Measurements from ENCODE around the gene ZNF766.
"Not testable (repeated sequence)": the region's sequence is repeated elsewhere in the genome, so short reads cannot be mapped to it uniquely, and the experiment has no call there.

The ZNF766 gene

DNA sequence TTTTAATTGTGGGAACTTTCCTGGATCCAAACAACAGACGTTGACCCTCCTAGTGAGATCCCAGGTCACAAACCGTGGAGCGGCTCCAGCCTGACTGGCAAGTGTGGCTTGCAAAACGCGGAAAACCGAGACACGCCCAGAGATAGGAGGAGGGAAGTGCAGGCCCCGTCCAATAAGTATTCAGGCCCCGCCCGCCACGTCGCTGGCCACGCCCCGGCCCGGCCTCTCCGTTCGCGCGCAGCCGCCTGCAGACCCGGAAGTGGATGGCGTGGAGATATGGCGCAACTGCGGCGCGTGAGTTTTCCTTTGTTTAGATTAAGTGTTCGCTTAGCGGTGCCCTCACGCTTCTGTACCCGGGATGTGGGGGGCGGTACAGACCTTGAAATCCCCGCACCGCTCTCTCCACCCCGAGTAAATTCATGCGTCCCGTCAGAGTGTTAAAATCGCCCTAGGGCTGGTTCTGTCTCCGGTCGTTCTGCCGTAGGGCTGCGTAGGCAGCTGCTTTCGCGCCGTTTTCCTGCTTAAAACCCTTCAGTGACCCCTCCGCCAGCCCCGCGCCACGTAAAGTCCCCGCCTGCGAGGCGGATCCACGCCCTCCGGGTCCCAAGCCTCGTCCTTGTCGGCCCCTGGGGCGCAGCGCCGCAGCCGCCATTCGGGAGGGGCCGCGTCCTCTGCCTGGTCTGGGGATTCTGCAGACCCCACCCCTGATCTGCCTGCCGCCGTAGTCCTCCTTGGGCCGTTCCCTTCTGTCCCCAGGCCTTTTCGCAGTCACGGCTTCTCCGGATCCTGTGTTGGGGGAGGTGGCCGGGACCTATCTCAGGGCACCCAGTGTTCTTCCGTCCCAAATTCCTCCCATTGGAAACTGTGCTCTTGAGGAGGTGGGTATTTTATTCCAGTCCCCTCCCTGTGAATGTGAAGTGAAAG, at the start of gene ZNF766:
TSS of gene ZNF766 (plus strand) at position 250 of the 924 bp plus-strand sequence. CDS start at position 277, 27 bp downstream.
- DNase-seq (ENCODE audit: low read depth): peak; percentile 85

DNA sequence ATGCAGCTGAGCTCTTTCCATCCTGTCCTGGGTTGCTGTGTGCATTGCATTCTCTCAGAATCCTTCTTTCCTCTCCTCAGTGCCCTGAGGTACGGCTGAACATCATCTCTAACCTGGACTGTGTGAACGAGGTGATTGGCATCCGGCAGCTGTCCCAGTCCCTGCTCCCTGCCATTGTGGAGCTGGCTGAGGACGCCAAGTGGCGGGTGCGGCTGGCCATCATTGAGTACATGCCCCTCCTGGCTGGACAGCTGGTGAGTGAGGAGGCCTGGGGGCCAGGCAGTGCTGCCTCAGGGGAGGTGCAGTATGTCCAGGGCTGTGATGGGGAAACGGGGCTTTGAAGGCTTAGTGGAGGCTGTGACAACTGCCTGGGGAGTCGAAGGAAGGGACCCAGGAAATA, 49.8 kb upstream of the ZNF766 start:
- DNase-seq (ENCODE audit: low read depth): no peak

DNA sequence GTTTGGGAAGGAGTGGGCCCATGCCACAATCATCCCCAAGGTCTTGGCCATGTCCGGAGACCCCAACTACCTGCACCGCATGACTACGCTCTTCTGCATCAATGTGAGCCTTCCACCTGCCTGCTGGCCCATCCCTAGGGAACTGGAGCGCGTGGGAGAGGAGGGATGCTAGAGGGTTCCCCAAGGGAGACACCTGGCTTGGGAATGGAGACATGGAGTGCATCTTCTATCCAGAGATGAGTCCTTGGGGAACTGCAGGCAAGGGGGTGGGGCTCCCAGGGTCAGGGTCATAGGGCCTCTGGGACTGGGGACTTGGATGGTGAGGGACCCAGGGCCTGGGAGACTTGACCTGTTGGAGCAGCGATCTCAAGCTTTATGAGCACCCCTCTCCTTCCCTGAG, 48.4 kb upstream of the ZNF766 start:
- no peak for DNase-seq (ENCODE audit: low read depth)

DNA sequence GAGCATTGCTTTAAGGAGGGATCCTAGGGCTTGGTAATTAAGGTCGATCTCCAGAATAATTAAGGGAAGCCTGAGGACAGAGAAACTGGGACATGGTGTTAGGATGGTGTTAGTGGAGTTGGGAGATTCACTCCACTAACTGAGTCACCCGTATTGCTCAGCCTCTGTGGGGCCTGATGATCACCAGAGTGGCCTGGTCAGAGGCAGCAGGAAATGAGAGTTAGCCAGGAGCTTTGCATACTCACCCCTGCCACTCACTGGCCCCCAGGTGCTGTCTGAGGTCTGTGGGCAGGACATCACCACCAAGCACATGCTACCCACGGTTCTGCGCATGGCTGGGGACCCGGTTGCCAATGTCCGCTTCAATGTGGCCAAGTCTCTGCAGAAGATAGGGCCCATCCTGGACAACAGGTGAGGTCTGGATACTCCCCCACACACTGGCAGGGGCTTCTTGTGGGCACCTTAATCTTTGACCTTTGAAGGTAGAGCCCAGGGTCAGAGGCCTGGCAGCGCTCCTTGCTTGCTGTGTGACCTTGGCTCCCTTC, 47.5 kb upstream of the ZNF766 start:
- DNase-seq (ENCODE audit: low read depth): no peak

DNA sequence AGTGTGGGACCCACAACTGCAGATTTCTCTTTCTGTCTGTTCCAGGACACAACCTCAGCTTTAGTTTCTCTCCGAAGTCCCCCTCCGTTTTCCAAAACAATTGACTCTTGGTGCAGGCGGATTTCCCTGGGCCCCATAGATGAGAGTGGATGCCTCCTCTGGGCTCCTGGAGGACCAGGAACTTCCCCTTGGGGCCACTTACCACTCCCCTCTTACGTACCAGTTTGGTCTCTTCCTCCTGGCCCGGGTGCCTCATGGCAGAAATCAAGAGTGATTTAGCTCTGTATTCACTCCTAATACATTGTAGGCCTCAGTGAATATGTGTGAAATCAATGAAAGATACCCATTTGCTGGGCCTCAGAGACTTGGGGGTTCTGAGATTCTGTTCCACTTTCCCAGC, 45.2 kb upstream of the ZNF766 start:
- no peak for DNase-seq (ENCODE audit: low read depth)

DNA sequence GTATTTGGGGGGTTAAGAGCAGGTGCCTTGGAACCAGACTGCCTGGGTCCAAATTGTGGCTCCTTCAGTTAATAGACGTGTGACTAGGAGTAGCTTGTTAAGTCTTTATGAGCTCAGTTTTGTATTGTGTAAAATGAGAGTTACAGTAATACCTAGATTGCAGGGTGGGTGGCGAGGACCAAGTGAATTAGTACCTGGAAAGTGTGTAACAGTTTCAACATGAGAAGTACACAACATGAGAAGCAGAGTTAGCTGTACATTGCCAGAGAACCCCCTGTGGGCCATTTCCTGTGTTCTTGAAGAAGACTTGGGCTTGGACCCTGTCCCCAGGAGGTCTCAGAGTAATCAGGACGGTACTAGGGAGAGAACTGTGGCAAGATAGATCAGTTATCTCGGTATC, 42.7 kb upstream of the ZNF766 start:
- no peak for DNase-seq (ENCODE audit: low read depth)

DNA sequence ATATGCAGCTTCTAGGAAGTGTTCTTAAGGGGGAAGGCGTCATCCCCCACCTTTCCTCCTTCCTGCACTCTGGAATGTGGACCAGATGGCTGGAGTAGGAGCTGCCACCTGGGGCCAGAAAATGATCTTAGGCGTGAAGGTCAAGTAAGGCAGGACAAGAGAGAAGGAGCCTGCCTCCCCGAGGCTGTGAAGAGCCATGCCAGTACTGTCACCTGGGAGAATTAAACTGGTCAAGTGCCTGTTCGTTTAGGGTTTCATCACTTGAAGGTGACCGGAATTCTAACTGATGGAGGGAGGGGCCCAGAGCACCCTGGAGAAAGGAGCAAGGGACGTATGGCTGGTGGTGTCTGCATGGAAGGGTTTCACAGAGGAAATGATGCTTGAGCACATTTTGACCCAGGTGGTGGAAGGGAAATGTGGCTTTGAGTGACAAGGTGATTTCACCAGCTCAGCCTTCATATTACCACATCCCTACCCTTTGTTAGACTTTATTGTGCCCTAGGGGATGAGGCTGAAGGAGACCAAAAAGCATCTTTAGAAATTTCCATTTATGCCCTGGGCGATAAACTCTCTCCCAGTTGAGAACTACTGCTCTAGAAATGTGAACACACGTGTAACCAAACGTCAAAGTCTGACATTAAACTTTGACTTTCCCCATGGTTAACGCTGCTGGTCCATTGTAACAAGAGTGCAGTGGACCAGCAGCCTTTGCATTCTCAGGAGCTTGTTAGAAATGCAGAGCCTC, 42.0 kb upstream of the ZNF766 start:
- no peak for DNase-seq (ENCODE audit: low read depth)

DNA sequence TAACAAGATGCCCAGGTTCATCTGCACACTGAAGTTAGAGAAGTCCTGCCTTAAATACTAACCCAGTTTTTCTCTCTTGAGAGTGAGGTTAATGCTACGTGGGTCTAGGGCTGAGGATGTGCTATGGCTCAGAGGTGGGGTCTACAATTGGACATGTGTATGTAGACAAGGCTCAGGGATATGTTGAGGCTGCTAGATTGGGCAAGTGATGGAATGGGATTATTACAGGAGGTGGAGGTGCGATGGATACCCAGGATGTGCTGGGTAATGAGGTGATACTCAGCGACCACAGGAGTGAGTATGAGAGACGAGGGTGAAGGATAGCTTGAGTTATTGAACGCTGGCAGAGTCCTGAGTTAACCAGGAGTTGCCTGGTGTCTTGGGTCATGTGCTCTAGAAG, 41.4 kb upstream of the ZNF766 start:
- DNase-seq (ENCODE audit: low read depth): no peak

DNA sequence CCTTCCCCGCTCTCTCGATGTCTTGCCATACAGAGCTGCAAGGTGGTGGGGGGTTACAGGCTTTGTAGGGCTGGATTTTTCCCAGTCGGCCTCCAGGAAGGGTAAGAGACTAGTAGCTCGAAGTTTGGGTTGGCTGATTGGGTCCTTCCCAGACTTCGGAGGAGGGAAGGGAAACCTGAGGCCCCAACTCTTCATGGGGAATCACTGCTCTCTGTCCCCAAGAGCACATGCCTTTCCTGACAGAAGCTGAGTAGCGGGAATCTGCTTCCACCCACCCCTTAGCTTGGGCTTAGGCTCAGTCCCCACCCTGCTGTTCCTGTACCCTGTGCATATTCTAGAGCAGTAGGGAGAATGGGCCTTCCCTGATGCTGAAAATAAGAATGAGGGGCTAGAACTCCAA, 39.9 kb upstream of the ZNF766 start:
- no peak for DNase-seq (ENCODE audit: low read depth)

DNA sequence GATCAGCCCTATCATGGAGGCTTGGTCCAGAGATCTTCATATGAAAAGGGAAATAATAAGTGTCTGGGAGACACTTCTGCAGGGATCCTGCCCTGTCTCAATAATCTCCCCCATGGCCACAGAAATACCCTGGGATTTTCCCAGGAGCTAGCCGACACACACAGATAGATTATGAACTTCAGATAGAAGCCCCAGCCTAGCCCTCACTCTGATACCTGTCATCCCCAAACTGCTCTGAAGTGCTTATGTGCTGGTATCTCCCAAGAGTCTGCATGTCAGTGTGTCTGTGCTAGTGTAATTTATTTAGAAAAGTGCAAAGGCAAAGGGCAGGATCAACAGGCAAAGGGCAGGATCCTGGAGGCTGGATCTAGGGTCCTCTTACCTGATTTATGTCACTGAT, 38.7 kb upstream of the ZNF766 start:
- DNase-seq (ENCODE audit: low read depth): no peak

DNA sequence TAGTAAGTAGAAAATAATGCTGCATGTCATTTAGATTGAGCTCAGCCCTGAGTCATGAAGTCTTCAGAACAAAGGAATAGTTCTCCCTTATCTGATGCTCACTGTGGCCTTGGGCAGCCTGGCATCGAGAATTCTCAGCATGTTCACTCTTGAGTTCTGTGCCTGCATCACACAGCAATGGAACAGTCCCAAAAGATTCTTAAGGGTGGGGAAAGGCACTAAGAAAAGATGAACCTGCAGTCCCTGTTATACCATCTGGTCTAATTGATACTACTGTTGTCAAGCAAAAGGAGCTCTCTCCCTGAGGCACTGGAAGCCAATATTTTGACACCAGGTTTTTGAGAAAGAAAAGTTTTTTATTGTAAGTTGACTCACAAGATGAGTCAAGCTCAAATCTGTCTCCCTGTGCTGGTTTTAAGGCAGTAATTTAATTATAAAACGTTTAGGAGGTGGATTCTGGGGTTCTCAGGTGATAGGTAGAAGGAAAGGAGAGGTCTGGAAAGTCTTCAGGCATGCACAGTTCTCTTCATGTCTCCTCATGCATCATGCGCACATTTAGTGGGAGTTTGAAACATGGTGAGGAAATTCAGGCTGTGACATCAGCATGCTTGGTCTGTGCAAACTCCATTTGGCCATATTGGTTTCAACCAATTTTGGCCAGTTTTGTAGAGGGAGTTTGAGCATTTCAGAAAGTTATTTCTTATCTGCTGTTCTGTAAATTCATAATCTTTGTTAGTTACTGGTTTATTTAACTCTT, 38.1 kb upstream of the ZNF766 start:
- no peak for DNase-seq (ENCODE audit: low read depth)

DNA sequence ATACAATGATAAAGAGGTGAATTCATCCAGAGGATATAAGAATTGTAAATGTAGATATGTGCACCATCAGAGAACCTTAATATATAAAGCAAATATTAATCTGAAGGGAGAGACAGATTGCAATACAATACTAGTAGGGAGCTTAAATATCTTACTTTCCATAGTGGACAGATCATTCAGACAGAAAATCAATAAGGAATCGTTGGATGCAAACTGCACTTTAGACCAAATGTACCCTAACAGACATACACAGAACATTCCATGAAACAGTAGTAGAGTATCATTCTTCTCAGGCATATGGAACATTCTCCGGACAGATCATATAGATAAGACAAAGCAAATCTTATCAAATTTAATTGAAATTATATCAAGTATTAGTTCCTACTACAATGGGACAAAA, 35.0 kb upstream of the ZNF766 start:
- no peak for DNase-seq (ENCODE audit: low read depth)

DNA sequence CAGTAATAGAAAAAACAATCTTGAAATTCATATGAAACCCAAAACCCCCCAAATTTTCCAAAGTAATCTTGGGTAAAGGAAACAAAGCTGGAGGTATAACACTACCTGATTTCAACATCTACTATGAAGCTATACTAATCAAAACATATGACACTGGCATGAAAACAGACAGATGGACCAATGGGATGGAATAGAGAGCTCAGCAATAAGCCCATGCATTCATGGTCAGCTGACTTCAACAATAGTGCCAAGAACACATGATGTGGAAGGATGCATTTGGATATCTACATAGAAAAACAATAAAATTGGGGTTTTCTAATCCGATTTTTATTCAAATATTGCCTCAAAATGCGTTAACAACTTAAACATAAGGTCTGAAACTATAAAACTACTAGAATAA, 32.2 kb upstream of the ZNF766 start:
- no peak for DNase-seq (ENCODE audit: low read depth)

DNA sequence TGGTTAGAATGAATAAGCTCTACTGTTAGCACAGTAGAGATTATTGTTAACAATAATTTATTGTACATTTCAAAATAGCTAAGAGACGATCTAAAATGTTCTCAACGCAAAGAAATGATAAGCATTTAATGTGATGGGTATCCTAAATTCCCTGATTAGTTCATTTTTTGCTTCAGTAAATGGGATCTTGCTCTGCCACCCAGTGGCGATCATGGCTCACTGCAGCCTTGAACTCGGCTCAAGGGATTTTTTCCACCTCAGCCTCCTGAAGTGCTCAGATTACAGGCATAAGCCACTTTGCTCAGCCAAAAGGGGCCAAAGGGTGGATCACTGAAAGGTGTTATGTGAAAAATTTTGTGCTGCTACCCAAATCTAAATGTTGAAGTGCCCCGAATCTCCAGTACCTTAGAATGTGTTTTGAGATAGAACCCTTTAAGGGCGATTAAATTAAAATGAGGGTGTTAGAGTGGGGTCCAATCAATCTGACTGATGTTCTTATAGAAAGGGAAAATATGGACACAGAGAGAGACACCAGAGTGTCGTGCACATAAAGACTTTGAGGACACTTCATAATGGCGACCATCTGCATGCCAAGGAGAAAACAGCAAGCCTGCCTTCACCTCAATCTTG, 31.5 kb upstream of the ZNF766 start:
- DNase-seq (ENCODE audit: low read depth): peak; percentile 27

DNA sequence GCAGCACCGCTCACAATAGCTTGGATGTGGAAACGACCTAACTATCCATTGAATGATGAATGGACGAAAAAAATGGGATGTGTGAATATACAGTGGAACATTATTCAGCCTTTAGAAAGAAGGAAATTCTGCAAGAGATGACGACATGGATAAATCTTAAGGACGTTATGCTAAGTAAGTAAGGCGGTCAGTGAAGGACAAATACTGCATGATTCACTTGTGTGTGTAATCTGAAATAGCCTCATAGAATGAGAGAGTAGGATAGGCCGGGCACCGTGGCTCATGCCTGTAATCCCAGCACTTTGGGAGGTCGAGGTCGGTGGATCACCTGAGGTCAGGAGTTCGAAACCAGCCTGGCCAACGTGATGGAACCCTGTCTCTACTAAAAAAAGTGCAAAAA, 25.4 kb upstream of the ZNF766 start:
- no peak for DNase-seq (ENCODE audit: low read depth)

DNA sequence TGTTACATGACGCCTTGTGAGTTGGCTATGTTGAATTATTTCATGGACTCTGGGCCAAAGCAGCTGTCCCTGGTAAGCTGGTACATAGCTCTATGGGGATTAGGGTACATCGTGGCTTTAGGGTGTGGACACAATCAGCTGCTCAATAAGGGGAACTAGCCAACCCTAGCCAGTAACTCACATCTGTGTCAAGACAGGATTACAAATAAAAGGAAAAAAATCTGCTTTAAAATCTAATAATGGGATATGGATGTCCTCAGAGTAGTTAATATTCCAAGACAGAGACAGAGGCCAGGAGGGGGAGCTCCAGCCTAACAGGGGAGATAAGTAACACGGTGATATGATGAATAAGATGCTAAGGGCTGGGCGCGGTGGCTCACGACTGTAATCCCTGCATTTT, 21.1 kb upstream of the ZNF766 start:
- peak; percentile 28 for DNase-seq (ENCODE audit: low read depth)

DNA sequence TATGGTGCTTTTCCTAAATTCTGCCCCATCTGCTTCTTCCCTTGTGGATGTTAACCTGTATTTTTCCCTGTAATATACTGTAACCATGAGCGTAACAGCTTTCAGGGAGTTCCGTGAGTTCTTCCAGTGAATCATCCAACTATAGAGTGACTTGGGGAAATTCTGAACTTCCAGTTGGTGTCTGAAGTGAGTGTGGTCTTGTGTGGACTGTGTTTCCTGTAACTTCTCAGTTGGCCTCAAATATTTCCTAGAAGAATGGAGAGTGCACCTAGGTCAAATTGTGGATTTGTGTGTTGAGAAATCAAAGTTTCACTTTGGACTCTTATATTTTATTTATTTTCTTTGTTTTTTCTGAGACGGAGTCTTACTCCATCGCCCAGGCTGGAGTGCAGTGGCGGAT, 11.0 kb upstream of the ZNF766 start:
- no peak for DNase-seq (ENCODE audit: low read depth)

DNA sequence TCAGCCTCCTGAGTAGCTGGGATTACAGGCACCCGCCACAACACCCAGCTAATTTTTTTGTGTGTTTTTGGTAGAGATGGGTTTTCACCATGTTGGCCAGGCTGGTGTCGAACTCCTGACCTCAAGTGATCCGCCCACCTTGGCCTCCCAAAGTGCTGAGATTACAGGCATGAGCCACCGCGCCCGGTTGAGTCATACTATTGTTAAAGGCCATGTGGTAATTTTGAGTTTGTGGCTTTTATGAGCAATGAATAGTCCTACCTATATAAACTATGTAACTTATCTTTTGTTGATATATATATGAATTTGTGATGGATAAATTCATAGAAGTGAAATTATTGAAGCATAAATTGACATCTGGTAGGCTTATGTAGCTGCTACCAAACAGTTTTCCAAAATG, 3.8 kb upstream of the ZNF766 start:
- DNase-seq (ENCODE audit: low read depth): not testable (repeated sequence)

DNA sequence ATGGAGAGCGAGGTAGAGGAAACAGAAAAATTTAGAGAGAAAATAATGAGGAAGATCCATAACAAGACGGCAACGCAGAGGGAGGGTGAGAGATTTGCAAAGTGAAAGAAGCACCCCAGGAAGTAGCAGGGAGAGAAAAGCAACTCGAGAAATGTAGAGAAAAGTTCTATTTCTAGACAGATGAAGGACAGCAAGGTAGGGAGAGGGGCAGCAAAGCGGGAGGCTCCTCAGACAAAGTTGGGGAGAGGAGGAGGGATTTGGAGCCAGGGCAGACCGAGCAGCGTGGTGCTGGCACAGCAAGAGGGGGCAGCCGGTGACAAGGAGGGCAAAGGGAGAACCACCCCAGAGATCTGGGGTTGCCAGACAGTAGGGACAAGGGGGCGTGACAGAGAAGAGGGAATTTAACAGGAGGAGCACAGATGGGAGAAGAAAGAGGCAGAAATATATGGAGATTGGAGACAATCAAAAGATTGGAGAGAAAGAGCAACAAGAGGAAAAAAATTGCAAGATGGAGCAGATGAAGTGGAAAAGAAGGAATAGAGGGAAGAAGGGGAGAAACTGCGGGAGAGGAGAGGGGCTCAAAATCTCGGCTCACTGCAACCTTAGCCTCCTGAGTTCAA, 989 bp downstream of the ZNF766 start:
- DNase-seq (ENCODE audit: low read depth): peak; percentile 0

DNA sequence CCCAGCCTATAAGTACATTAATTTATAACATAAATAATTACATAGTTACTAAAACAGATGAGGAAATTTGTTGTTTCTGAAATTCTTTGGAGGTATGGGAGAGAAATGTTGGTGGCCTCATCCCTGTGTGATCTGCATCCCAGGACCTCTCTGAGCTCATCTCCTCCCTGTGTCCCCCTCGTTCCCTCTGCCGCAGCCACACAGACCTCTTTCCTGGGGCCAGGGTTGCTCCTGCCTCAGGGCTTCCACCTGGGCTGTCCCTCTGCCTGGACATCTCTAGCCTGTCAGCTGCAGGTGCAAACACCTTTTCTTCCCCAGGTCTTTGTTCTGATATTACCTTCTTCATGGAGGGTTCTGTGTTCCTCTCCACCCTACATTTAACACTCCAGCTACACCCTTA, 3.9 kb downstream of the ZNF766 start:
- no peak for DNase-seq (ENCODE audit: low read depth)

DNA sequence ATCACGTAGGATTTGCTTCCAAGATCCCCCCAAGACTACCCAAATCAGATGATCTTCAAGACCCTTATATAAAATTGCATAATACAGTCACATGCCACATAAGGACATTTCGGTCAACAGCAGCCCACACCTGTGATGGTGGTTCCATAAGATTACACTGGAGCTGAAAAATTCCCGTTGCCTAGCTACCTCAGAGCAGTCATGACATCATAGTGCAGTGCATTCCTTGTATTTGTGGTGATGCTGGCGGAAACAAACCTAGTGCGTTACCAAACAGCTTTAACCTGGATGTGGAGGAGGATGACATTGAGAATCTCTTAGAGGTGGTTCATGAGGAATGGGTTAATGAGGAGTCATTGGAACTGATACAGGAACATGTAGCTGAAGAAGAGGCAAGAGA, 4.8 kb downstream of the ZNF766 start:
- no peak for DNase-seq (ENCODE audit: low read depth)

Data from GM04504 (cell line).